GM10266 (cell line): ENCODE measurements around the gene SPAG4.

Experiments
- DNase-seq: peaks from one replicate; pipeline ENCODE4 v3.0.0; 2012; ENCODE audit errors: extremely low spot score
- TF ChIP-seq, protein P1 (sequence below): IDR thresholded peaks from 2 replicates; pipeline ENCODE4 v1.5.1; 2012; ENCODE audit warnings: mild to moderate bottlenecking, low read depth; ENCODE audit not compliant: control insufficient read depth, insufficient read depth; ENCODE audit errors: missing control alignments

The SPAG4 gene

DNA sequence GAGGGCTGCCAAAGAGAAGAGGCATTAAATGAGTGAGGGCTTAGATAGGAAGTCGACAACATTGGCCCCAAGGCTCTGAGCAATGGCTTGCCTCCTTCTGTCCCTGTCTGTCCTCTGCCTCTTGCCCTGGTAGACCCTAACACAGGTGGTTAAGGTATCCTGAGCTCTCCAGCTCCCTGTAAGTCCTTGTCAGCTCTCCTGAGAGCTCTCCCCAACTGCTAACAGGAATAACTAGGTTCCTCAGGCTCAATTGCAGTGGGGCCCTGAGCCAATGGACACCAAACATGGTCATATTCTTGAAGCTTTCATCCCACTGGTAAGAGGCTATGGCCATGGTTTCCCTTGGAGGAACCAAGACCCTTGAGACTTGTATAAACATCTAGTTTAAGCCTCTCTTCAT is 54.1 kb downstream of the SPAG4 start:
- TF ChIP-seq, protein P1, sequence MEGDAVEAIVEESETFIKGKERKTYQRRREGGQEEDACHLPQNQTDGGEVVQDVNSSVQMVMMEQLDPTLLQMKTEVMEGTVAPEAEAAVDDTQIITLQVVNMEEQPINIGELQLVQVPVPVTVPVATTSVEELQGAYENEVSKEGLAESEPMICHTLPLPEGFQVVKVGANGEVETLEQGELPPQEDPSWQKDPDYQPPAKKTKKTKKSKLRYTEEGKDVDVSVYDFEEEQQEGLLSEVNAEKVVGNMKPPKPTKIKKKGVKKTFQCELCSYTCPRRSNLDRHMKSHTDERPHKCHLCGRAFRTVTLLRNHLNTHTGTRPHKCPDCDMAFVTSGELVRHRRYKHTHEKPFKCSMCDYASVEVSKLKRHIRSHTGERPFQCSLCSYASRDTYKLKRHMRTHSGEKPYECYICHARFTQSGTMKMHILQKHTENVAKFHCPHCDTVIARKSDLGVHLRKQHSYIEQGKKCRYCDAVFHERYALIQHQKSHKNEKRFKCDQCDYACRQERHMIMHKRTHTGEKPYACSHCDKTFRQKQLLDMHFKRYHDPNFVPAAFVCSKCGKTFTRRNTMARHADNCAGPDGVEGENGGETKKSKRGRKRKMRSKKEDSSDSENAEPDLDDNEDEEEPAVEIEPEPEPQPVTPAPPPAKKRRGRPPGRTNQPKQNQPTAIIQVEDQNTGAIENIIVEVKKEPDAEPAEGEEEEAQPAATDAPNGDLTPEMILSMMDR, result no peak
- DNase-seq, result no peak
